Memory B cell (primary cell): Measurements from ENCODE around the gene LAMTOR1.

ENCODE experiments used
- ATAC-seq: fragments of 150-1000 bp; cut with Tn5 transposase; 2 replicates; pipeline ENCODE4 v1.10.0; 2021; ENCODE audit warnings: low read depth, mild to moderate bottlenecking, moderate library complexity
- DNase-seq, 2 donors: peaks; one replicate each; pipeline ENCODE4 v3.0.0; 2022; ENCODE audit warnings: low spot score in 2 of 2
- H3K27ac Mint-ChIP-seq: one replicate; pipeline ENCODE4 v1.8.0; 2022; ENCODE audit warnings: mild to moderate bottlenecking, moderate library complexity, mixed read lengths
- H3K27me3 Mint-ChIP-seq: one replicate; pipeline ENCODE4 v1.8.0; 2022; ENCODE audit warnings: mixed read lengths
- H3K36me3 Mint-ChIP-seq: one replicate; pipeline ENCODE4 v1.8.0; 2022; ENCODE audit warnings: mild to moderate bottlenecking, mixed read lengths
- H3K4me1 Mint-ChIP-seq: one replicate; pipeline ENCODE4 v1.8.0; 2022; ENCODE audit warnings: mixed read lengths
- H3K4me3 Mint-ChIP-seq: one replicate; pipeline ENCODE4 v1.8.0; 2022; ENCODE audit warnings: mild to moderate bottlenecking, moderate library complexity, mixed read lengths
- H3K9me3 Mint-ChIP-seq: one replicate; pipeline ENCODE4 v1.8.0; 2022; ENCODE audit warnings: mixed read lengths

LAMTOR1 gene

DNA sequence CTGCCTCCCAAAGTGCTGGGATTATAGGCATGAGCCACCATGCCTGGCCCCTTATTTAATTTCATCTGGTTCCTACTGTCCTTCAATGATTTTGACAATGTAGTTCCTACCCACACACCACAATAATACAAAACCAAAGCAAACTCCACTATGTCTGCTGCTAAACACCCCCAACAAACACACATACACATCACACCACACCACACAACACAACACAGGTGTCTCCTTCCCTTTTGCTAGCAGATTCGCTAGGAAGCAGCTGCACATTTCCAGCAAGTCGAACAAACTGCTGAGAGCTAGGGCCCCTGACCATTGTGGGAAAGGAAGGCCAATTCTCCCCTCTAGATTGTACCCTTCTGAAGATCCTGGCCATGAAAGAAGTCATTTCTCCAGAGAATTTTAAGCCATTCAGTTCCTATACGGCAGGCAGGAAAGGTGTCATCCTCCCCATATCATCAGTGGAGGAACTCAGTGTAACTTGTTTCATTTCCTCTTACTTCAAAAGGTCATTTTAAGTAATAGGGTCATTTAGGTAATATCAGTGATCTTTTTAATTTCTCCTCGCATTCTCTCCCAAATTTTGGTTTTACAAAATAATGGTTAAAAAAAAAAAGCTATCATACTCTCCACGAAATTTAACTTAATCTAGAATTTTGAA is 41.2 kb downstream of the LAMTOR1 start:
- peaks cover 7% of the 10 kb centered on the region for H3K36me3 Mint-ChIP-seq
- ATAC-seq = peak; percentile 94
- peak overlapping the region; percentile 79 for H3K4me3 Mint-ChIP-seq
- no peaks in the 10 kb centered on the region for H3K9me3 Mint-ChIP-seq
- H3K4me1 Mint-ChIP-seq = peaks cover 8% of the 10 kb centered on the region
- H3K27ac Mint-ChIP-seq = peak overlapping the region; percentile 95
- no peaks in the 10 kb centered on the region for H3K27me3 Mint-ChIP-seq
- no peak for DNase-seq

DNA sequence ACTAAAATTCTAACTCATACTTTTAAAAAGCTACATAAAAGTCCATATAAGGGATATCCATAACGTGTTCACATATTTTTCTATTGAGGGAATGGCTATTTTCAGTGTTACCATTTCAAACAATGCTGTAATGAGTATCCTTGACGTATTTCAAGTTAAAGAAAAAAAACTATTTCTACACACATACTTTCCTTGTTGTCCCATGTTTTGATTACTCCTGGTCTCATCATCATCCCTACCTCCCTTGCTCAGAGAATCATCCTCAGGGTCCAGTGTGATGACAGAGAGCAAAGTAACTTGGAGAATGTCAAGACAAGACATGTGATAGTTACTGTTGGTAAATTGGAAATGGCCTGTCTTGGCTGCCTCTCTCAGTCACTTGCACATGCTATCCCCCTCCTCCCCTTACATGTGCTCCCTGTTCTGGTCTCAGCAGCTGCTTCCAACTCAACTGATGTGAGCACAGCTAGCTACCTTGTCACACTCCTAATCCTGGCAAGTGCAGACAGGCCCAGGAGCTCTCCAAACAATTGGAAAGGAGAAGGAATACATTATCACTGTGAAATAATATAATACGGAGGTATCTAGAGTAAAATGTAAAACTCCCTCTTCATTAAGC is 44.6 kb downstream of the LAMTOR1 start:
- Mint-ChIP-seq H3K27me3 (no peaks in the 10 kb centered on the region), H3K36me3 (peaks cover 6% of the 10 kb centered on the region), H3K9me3 (no peaks in the 10 kb centered on the region), H3K4me3 (no peak overlapping the region), H3K27ac (no peak overlapping the region), H3K4me1 (peaks cover 5% of the 10 kb centered on the region)
- no peak for DNase-seq
- no peak for ATAC-seq

- peaks cover 9% of the 10 kb centered on the region for H3K36me3 Mint-ChIP-seq
These were observed 54.2 kb downstream of the LAMTOR1 start for GRCh38 chr11:72048766-72049460.

More at GRCh38 chr11:72048766-72049460, 54.2 kb downstream of the LAMTOR1 start:
- peaks cover 4% of the 10 kb centered on the region for H3K4me1 Mint-ChIP-seq
- DNase-seq (no peak), ATAC-seq (no peak)
- H3K9me3 Mint-ChIP-seq = no peaks in the 10 kb centered on the region
- H3K27me3 Mint-ChIP-seq = no peaks in the 10 kb centered on the region
- H3K27ac Mint-ChIP-seq = no peak overlapping the region
- H3K4me3 Mint-ChIP-seq = no peak overlapping the region
